GM15510 (cell line): Measurements from ENCODE around the gene LIPM.

Source experiments
- POLR2A ChIP-seq: IDR thresholded peaks from 3 replicates; pipeline ENCODE4 v1.6.1; 2011; ENCODE audit warnings: borderline replicate concordance; ENCODE audit not compliant: insufficient read length; ENCODE audit errors: extremely low read depth

The LIPM gene

DNA sequence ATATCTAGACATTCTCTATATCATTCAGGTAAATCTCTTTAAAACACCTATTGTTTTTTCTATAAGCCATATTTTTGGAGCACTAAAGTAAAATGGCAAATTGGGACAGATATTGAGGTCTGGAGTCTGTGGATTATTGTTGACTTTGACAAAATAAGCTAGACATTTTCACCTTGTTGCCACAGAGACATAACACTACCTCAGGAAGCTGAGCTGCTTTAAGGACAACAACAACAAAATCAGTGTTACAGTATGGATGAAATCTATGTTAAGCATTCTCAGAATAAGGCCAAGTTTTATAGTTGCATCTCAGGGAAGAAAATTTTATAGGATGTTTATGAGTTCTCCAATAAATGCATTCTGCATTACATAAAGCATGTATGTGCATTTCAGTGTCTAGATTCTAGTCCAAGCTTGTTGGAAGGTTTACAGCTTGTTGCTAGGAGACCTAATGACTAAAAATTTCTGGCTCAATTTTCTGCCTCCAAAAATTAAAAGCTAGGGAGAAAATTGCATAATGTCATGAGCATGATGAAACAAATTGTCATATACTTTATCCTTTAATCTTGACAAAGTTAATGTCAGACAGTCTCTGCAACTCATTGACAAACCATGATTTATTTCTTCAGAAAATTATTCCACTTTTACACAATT lies 18.3 kb downstream of the LIPM start:
- no peak for TF ChIP-seq POLR2A

DNA sequence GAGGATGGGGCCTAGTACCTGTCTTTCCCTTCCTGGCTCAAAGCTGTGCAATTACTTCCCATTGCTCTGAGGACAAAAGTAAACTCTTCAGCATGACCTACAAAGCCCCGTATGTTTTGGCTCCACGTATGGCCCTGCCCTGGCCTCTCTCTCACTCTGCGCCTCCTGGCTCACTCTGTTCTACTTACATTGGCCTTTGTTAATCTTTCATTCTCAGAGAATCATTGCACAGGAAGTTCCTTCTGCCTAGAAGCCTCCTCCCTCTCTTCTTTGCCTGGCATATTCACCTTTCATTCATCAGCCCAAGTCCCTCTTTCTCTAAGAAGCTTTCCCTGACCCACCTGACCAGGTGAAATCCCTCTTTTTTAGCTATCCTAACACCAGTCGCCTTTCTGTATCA lies 23.9 kb downstream of the LIPM start:
- TF ChIP-seq POLR2A = no peak

GRCh38 chr10:88827671-88828070 lies 25.1 kb downstream of the LIPM start:
- no peak for TF ChIP-seq POLR2A

GRCh38 chr10:88828310-88828709 lies 25.8 kb downstream of the LIPM start:
- TF ChIP-seq POLR2A = no peak

DNA sequence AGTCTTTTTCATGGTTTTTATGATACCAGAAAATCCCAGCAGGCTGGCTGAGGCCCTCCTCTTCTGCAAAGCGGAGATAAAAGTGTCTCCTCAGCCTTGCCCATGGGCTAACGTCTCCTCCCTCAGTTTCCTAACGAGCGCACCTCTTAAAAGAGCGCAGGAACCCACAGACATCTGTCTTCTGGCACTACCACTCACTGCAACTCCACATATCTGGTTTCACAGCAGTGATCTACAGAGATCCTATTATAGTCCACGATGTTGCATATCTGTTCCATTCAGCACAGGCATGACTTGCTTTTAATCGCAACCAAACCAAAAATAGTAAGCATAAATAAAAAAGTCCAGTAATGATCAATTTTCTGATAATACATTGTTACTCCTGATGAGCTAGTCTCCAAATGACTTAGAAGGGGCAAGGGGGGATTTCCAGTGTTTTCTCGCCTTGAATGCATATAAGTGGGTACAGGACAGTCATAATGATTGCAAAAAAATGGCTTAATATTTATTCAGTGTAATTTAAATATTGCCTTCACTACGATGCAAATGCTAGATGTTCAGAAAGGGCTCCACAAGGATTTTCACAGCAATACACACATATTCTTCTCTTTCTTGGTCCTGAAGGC lies 28.2 kb downstream of the LIPM start:
- TF ChIP-seq POLR2A = no peak

GRCh38 chr10:88831709-88832108 lies 29.2 kb downstream of the LIPM start:
- TF ChIP-seq POLR2A = no peak

DNA sequence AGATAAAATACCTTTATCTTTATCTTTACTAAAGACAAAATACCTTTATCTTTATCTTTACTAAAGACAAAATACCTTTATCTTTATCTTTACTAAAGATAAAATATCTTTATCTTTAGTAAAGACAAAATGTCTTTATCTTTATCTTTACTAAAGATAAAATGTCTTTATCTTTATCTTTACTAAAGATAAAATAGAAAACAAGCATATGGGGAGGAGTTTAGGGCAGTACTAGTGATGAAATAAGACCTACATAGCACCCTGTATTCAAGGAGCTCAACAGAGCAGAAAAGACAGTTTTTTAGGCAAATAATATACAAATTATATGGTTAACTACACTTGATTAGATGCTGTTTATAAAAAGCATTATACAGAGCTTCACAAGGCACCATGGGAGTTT lies 29.8 kb downstream of the LIPM start:
- TF ChIP-seq POLR2A = no peak

DNA sequence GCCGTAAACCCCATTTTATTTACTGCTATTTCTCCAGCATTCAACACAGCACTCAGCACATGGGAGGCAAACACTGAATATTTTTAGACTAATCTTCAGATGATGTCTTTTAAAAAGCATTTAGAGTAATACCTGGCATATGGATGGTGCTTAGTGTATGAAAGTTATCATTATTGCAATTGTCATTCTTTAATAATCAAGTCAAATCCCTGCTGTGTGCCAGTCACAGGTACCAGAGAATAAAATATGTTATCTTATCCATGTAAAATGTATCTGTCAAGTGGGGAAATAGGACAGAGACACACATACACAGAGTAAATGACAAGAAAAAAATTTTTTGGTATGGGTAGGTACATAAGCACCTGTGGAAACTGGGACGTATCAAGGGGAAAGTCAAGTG lies 30.6 kb downstream of the LIPM start:
- TF ChIP-seq POLR2A = no peak

DNA sequence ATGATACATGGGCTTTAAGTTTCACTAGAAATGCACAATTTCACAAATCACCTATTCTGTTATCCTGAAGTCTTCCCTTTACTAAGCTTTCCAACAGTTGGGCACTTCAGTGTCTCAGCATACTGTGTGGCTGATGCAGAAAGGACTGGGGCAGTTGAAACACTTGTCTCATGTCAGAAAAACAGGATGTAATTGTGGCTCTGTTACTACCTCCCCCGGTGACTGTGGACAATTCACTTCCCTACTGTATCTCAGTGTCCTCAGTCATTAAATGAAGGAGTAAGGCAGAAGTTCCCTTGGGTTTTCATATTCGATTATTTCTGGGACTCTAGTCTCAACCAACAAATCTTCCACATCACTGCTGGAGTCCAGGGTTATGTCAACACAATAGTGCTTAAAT lies 31.2 kb downstream of the LIPM start:
- no peak for TF ChIP-seq POLR2A

- no peak for TF ChIP-seq POLR2A
Observed at GRCh38 chr10:88835096-88835909, 32.8 kb downstream of the LIPM start.

GRCh38 chr10:88835910-88836221 lies 33.3 kb downstream of the LIPM start:
- TF ChIP-seq POLR2A = no peak

DNA sequence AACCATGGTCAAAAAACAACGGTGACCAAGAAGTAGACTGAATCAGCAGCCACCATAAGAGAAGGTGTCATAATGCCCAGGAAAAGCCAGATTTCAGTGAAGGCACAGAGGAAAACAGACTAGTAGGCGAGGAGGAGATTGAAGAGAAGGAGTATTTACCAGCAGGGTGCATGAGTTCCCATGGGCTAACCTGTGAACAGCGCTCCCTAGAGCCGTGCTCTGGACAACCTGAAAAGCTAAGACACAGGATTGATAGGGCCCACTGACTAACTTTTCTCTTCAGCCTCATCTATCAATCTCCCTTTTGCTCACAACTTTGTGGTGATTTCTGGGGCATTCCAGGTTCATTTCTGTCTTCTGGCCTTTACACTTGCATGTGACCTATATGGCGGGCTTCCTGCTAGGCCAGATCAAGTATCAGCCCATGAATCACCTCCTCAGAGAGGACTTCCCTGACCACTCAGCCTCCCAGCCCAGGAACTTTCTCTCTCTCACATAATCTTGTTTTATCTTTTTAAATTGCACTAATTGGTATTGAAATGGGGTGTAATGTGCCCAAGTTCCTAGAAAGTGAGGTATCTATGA lies 36.3 kb downstream of the LIPM start:
- no peak for TF ChIP-seq POLR2A

DNA sequence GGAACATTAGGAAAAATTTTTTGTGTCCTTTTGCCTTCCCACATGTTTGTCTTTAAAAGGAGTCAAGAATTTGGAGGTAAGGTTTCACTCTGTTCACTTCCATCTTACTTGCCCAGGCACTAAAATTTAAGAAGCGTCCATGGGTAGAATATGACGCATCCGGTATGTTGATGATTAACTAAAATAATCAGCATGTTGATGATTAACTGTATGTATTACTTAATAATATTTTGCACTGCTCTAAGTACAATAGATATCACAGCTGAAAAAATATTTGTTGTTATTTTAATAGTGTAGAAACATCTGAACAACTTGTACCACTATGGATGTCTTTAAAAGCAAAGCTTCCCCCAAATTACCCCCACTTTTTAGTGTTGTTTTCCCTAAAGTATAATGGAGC lies 37.6 kb downstream of the LIPM start:
- no peak for TF ChIP-seq POLR2A

- TF ChIP-seq POLR2A = no peak
Observed at GRCh38 chr10:88840881-88841280, 38.4 kb downstream of the LIPM start.

- no peak for TF ChIP-seq POLR2A
Observed at GRCh38 chr10:88841316-88842111, 39.0 kb downstream of the LIPM start.
